Brain microvascular endothelial cell (primary cell): ENCODE results near the gene PMEPA1.

ENCODE experiments used
- DNase-seq: peaks from one replicate; pipeline ENCODE4 v3.0.0-alpha.2; 2020
- H3K27ac ChIP-seq: fragments of 250-450 bp; sonication (Bioruptor Pico); 2 replicates; pipeline ENCODE4 v1.5.1; 2020; ENCODE audit warnings: mild to moderate bottlenecking, moderate library complexity
- H3K27me3 ChIP-seq: fragments of 250-450 bp; sonication (Bioruptor Pico); replicated peaks from 2 replicates; pipeline ENCODE4 v1.5.1; 2020; ENCODE audit warnings: mild to moderate bottlenecking
- H3K36me3 ChIP-seq: fragments of 250-450 bp; sonication (Bioruptor Pico); replicated peaks from 2 replicates; pipeline ENCODE4 v1.5.1; 2020; ENCODE audit warnings: mild to moderate bottlenecking
- H3K4me3 ChIP-seq: 2 replicates; pipeline ENCODE4 v1.5.1; 2011; ENCODE audit warnings: low read depth, mild to moderate bottlenecking, control low read depth, low read length, moderate library complexity
- CTCF ChIP-seq: IDR thresholded peaks from 2 replicates; pipeline ENCODE4 v1.5.1; 2011; ENCODE audit warnings: low read depth, mild to moderate bottlenecking, moderate library complexity, low read length, control low read depth, inconsistent platforms; ENCODE audit errors: missing control alignments
- in situ Hi-C: cut with HindIII; loops from 2 replicates; pipeline ENCODE4 v1.10.0; 2017; ENCODE audit warnings: low sequenced_read_pairs, low pct_ligation_motif_present

PMEPA1 gene

GRCh38 chr20:57611586-57612311, 98.1 kb downstream of the PMEPA1 start:
- in situ Hi-C loops = loop anchor here (10.0 kb wide), 1 partner anchor 573 kb away; no protein-coding TSS in a partner anchor
- Histone ChIP-seq H3K27me3 (peaks cover 6% of the 10 kb centered on the region), H3K27ac (no peak overlapping the region), H3K4me3 (no peak overlapping the region), H3K36me3 (no peaks in the 10 kb centered on the region)
- DNase-seq = no peak
- TF ChIP-seq CTCF = no peak

DNA sequence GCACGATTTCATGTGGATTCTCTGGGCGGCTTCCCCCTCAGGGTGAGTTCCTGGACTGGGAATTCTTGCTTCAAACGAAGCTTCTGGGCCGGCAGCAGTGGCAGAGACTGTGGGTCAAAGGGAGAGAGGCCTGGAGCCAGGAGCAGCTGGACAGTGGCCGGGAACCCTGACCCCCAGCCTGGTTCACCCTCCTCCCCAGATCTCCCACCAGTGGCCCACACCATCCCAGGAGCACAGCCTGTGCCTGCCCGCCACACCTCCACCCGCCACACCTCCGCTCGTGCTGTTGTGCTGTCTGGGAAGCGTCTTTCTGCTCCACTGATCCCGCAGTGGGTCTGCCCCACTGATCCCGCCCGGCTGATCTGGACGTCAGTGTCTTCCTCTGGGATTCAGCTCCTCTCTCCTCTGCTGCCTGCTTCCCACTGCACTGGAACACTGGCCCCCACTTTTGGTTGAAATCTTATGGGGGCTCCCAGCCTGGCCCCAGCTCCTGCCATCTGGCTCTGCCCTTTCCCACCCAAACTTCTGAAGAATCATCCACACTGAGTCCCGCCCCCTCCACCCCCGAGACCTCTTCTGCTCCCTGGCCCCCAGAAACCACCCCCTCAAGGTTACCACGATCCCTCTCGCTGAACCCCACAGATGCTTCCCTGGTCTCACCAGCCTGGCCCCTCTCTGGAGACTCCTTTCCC, 99.4 kb downstream of the PMEPA1 start:
- Histone ChIP-seq H3K36me3 (no peaks in the 10 kb centered on the region), H3K27me3 (peaks cover 6% of the 10 kb centered on the region), H3K27ac (no peak overlapping the region), H3K4me3 (no peak overlapping the region)
- in situ Hi-C loops = loop anchor here (10.0 kb wide), 1 partner anchor 574 kb away; no protein-coding TSS in a partner anchor
- TF ChIP-seq CTCF = no peak
- no peak for DNase-seq

DNA sequence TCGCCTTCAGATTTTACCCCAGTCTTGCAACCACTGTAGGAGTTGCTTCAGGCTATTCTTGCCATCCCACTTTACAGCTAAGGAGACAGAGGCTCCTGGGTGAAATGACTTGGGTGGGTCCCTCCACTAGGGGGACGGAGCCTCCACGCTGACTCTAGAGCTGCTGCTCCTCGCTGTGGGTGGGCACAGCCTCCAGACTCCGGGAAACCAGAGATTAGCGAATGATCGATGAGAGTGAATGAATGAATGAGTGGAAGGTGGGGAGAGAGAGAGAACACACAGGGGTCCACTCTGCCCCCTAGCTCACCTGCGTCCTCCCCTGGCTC, 100.0 kb downstream of the PMEPA1 start:
- Histone ChIP-seq H3K27me3 (peaks cover 6% of the 10 kb centered on the region), H3K36me3 (no peaks in the 10 kb centered on the region), H3K27ac (no peak overlapping the region), H3K4me3 (no peak overlapping the region)
- DNase-seq = no peak
- in situ Hi-C loops = loop anchor here (10.0 kb wide), 1 partner anchor 575 kb away; no protein-coding TSS in a partner anchor
- peak; percentile 47 for TF ChIP-seq CTCF

DNA sequence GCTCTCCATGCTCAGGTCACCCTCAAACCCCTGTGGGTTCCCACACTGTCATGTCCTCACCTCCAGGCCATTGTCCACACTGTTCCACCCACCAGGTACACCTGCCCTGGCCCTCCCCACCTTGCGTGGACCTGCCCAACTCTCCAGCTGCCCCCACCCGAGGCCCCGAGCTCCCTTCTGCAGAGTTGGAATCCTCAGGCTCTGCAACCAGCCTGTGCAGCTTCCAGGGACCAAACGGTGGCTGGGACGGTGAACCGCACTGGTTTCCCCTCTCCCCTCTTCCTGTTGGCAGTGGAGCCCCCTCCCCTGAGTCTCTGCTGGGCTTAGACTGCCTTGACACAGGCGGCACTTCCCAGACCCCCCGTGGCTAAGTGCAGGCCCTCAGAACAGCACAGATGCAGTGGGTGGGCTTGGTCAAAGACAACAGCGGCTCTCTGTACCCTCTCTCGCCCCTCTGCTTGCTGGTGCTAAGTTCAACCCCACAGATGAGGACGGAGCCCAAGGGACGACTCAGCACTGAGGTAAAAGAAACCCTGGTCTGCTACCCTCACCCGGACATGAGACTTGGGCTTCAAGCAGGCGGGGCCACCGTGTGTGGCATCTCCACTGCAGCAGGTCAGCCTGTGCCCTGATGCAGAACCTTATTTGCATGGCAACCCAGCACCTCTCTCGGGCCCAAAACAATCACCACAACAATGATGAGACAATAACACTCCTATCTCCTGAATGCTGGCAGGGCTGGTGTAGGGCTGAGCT, 100.6 kb downstream of the PMEPA1 start:
- TF ChIP-seq CTCF = no peak
- no peak overlapping the region for H3K4me3 ChIP-seq
- no peak for DNase-seq
- in situ Hi-C loops = no loop called here
- peaks cover 6% of the 10 kb centered on the region for H3K27me3 ChIP-seq
- H3K27ac ChIP-seq = no peak overlapping the region
- no peaks in the 10 kb centered on the region for H3K36me3 ChIP-seq

DNA sequence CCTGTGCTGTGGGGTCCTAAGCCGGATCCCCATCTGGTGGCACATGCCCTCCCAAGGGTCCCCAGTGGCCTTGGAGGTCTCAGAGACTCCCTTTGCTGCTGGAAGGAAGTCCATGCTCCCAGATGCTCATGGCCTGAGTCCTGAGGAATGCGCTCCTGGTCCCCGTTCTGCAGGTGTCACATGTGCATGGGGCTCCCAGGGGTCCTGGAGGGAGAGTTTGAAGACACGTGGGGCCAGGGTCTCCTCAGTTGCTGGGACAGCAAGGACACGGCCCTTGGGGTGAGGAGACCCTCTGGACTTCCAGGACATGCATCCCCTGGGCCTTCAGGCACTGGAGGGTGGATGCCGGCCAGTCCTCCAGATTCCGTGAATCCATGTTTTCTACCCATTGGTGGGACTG, 101.3 kb downstream of the PMEPA1 start:
- no peak for DNase-seq
- Histone ChIP-seq H3K36me3 (no peaks in the 10 kb centered on the region), H3K4me3 (no peak overlapping the region), H3K27ac (no peak overlapping the region), H3K27me3 (peaks cover 6% of the 10 kb centered on the region)
- TF ChIP-seq CTCF = no peak
- in situ Hi-C loops = no loop called here
